ENCODE results near the gene PAX1.

GRCh38 chr20:21767739-21768223 lies 62.3 kb downstream of the PAX1 start:
- TF ChIP-seq SP1 (IDR thresholded peaks at IDR 0.05), result no peak
- no peak for TF ChIP-seq CTCF (IDR thresholded peaks at IDR 0.05; ENCODE audit: low read depth, low read length, missing input control)
- TF ChIP-seq, protein P1, sequence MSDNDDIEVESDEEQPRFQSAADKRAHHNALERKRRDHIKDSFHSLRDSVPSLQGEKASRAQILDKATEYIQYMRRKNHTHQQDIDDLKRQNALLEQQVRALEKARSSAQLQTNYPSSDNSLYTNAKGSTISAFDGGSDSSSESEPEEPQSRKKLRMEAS (IDR thresholded peaks at IDR 0.05), result no peak
- TF ChIP-seq EGR1 (IDR thresholded peaks at IDR 0.05; ENCODE audit: low read depth in 2 of 2), result no peak
- TF ChIP-seq RAD21 (IDR thresholded peaks at IDR 0.05), result no peak
- TF ChIP-seq JUND (IDR thresholded peaks at IDR 0.05), result no peak
- no peak for TF ChIP-seq REST (IDR thresholded peaks at IDR 0.05)
- TF ChIP-seq GABPA (IDR thresholded peaks at IDR 0.05 in 1 of 2, conservative IDR thresholded peaks at IDR 0.05 in 1 of 2), result no peak

Measured in liver (tissue), 3 donors.